HL-60 (cell line): ENCODE data around the gene BABAM2.
A peak's percentile ranks its signal among the peaks of the same experiment; 100 is the strongest.

ENCODE experiments used
- DNase-seq, 2 experiments: peaks; one replicate each; pipeline ENCODE4 v3.0.0-alpha.2; 2010 to 2020; ENCODE audit warnings: low read depth in 1 of 2, low spot score in 1 of 2
- H3K27ac ChIP-seq: fragments of 250-450 bp; sonication (Bioruptor Pico); replicated peaks from 2 replicates; pipeline ENCODE4 v1.5.1; 2020; ENCODE audit warnings: mild to moderate bottlenecking, moderate library complexity
- H3K27me3 ChIP-seq: fragments of 250-450 bp; sonication (Bioruptor Pico); 2 replicates; pipeline ENCODE4 v1.5.1; 2021; ENCODE audit warnings: mild to moderate bottlenecking, moderate library complexity; ENCODE audit not compliant: insufficient read depth, poor library complexity, severe bottlenecking
- H3K4me3 ChIP-seq: replicated peaks from 2 replicates; pipeline ENCODE4 v1.5.1; 2011; ENCODE audit warnings: mild to moderate bottlenecking, control low read depth, low read length; ENCODE audit not compliant: insufficient read depth
- GABPA ChIP-seq: IDR thresholded peaks from 2 replicates; pipeline ENCODE4 v1.6.1; 2012; ENCODE audit warnings: low read depth
- POLR2AphosphoS5 ChIP-seq: IDR thresholded peaks from 2 replicates; pipeline ENCODE4 v1.6.1; 2012; ENCODE audit warnings: low read depth
- SPI1 ChIP-seq: IDR thresholded peaks from 2 replicates; pipeline ENCODE4 v1.6.1; 2012; ENCODE audit warnings: low read depth, mild to moderate bottlenecking, borderline replicate concordance
- TF ChIP-seq, protein P1 (sequence below): IDR thresholded peaks from 2 replicates; pipeline ENCODE4 v1.6.1; 2012; ENCODE audit warnings: low read depth; ENCODE audit not compliant: insufficient replicate concordance
- TF ChIP-seq, protein P2 (sequence below): IDR thresholded peaks from one replicate; pipeline ENCODE4 v1.5.1; 2011; ENCODE audit warnings: low read length, control low read depth, inconsistent platforms; ENCODE audit not compliant: insufficient read depth

Gene BABAM2

DNA sequence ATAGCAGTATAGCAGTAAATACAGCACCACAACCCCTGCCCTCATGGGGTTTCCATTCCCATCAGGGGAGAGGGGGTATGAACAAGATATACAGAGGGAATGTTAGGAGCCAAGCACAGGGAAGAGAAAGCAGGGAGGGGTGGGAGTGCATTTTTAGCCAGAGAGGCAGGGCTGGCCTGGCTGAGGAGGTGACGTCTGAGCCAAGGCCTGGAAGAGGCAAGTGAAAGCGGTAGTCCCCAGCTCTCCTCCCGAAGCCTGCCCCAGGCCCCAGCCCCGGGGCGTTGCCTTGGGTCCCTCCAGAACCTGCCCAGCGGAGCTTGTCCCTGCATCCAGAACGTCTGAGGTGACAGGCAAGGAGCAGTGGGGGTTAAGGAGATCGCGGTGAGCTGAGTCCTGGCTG lies 457.1 kb downstream of the BABAM2 start:
- Histone ChIP-seq H3K27ac (no peak overlapping the region), H3K4me3 (no peak overlapping the region), H3K27me3 (no peaks in the 10 kb centered on the region)
- DNase-seq: no peak
- TF ChIP-seq, protein P1, sequence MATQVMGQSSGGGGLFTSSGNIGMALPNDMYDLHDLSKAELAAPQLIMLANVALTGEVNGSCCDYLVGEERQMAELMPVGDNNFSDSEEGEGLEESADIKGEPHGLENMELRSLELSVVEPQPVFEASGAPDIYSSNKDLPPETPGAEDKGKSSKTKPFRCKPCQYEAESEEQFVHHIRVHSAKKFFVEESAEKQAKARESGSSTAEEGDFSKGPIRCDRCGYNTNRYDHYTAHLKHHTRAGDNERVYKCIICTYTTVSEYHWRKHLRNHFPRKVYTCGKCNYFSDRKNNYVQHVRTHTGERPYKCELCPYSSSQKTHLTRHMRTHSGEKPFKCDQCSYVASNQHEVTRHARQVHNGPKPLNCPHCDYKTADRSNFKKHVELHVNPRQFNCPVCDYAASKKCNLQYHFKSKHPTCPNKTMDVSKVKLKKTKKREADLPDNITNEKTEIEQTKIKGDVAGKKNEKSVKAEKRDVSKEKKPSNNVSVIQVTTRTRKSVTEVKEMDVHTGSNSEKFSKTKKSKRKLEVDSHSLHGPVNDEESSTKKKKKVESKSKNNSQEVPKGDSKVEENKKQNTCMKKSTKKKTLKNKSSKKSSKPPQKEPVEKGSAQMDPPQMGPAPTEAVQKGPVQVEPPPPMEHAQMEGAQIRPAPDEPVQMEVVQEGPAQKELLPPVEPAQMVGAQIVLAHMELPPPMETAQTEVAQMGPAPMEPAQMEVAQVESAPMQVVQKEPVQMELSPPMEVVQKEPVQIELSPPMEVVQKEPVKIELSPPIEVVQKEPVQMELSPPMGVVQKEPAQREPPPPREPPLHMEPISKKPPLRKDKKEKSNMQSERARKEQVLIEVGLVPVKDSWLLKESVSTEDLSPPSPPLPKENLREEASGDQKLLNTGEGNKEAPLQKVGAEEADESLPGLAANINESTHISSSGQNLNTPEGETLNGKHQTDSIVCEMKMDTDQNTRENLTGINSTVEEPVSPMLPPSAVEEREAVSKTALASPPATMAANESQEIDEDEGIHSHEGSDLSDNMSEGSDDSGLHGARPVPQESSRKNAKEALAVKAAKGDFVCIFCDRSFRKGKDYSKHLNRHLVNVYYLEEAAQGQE: no peak
- no peak for TF ChIP-seq SPI1
- no peak for TF ChIP-seq GABPA
- no peak for TF ChIP-seq POLR2AphosphoS5
- TF ChIP-seq, protein P2, sequence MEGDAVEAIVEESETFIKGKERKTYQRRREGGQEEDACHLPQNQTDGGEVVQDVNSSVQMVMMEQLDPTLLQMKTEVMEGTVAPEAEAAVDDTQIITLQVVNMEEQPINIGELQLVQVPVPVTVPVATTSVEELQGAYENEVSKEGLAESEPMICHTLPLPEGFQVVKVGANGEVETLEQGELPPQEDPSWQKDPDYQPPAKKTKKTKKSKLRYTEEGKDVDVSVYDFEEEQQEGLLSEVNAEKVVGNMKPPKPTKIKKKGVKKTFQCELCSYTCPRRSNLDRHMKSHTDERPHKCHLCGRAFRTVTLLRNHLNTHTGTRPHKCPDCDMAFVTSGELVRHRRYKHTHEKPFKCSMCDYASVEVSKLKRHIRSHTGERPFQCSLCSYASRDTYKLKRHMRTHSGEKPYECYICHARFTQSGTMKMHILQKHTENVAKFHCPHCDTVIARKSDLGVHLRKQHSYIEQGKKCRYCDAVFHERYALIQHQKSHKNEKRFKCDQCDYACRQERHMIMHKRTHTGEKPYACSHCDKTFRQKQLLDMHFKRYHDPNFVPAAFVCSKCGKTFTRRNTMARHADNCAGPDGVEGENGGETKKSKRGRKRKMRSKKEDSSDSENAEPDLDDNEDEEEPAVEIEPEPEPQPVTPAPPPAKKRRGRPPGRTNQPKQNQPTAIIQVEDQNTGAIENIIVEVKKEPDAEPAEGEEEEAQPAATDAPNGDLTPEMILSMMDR: no peak

DNA sequence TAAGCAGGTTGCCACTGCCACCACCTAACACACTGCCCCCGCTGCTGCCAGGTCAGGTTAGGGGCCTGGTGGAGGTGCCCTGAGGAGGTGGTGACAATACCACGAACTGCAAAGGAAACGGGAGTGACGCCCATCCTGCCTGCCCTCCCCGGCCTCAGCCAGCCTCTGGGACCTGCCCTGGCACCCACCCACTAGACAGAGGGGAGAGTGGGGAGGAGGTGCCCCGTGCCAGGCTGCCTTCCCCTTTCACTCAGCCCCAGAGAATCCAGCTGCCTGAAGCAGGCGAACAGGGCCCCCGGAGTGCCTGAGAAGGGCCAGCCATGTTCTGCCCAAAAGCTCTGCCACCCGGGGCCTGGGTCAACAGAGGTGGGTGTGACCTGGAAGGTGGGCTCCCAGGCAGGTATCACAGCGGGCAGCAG lies 457.6 kb downstream of the BABAM2 start:
- H3K27me3 ChIP-seq: no peaks in the 10 kb centered on the region
- no peak overlapping the region for H3K4me3 ChIP-seq
- no peak overlapping the region for H3K27ac ChIP-seq
- TF ChIP-seq SPI1: 0 out of 2 replicates have a peak, but pooled peaks have one; percentile 11
- no peak for TF ChIP-seq POLR2AphosphoS5
- DNase-seq: no peak

DNA sequence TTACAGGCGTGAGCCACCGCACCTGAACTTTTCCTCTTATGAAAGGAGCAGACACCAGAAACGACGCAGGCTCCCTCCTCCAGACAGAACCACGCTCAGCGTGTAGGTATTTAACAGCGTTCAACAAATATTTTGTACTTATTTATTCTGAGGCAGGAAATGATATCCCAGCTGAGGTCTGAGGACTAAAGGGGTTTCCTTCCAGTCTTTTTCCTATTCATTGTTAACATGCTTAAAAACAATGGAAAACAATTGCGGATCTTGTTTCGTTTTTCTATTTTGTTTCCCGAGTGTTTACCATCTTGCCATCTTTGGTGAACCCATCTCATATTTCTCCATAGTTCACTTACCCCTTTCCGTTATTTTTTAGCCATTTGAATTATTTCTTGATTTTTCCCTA lies 458.4 kb downstream of the BABAM2 start:
- DNase-seq: no peak
- Histone ChIP-seq H3K27me3 (no peaks in the 10 kb centered on the region), H3K27ac (no peak overlapping the region), H3K4me3 (no peak overlapping the region)
- TF ChIP-seq POLR2AphosphoS5 (no peak), SPI1 (no peak), GABPA (no peak)
- TF ChIP-seq, protein P1: no peak
- TF ChIP-seq, protein P2: no peak

DNA sequence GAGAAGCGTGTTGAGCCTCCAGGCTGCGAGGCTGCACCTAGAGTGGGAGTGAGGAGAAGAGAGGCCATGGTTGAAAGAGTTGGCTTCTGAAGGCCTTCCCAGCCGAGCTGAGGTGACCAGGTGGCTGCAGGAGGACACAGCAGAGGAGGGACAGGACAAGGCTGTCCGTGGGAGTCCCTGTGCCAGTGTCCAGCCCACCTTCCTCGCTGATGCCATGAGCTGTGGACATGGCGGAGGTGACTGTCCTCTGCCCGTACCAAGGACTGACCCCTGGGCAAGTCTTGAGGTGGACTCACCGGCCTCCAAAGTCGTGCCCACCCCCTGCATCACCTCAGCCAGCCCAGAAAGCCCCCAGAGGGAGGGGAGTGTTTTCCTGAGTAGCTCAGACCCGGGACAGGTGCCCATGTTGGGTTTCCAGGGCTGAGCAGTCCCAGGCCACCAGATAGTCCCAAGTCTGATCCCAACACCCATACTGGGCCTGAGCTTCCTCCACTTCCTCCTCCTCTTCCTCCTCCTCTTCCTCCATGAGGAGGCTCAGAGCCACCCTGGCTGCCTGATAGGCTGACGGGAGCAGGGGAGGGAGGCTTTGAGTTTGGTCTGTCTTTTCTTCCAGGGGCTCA lies 459.1 kb downstream of the BABAM2 start:
- H3K27me3 ChIP-seq: no peaks in the 10 kb centered on the region
- TF ChIP-seq POLR2AphosphoS5: no peak
- no peak for TF ChIP-seq GABPA
- TF ChIP-seq, protein P1: no peak
- TF ChIP-seq SPI1: no peak
- H3K4me3 ChIP-seq: no peak overlapping the region
- no peak overlapping the region for H3K27ac ChIP-seq
- no peak for DNase-seq
